Endothelial cell of umbilical vein (primary cell): ENCODE results near the gene TSPY1. TPM values are rescaled to one million over a fixed set of nuclear protein-coding genes. Genes with fewer than 3 reads are reported as not detected.
"Not testable (repeated sequence)": the region's sequence is repeated elsewhere in the genome, so short reads cannot be mapped to it uniquely, and the experiment has no call there.

Experiments
- Bru-seq: library from RNA; stranded (reverse); fragments of 400-500 nt; gene quantifications from one replicate; lab custom pipeline; 2021; lab: Mats Ljungman, UMichigan
- BruChase-seq, 2 experiments: library from RNA; stranded (reverse); fragments of 400-500 nt; gene quantifications; one replicate each; lab custom pipeline; 2021; lab: Mats Ljungman, UMichigan
- BruUV-seq: library from RNA; stranded (reverse); fragments of 400-500 nt; replicated peaks from 2 replicates; lab custom pipeline; 2021; lab: Mats Ljungman, UMichigan
- CTCF ChIA-PET: fragments of 300-600, 350-600 bp; sonication (Branson Sonifier 250); formaldehyde crosslinking; loops from one replicate; lab custom pipeline; 2021; ENCODE audit warnings: antibody characterized with exemption, inconsistent platforms; lab: Charles Lee
- POLR2A ChIA-PET: fragments of 300-600, 350-600 bp; sonication (Branson Sonifier 250); formaldehyde crosslinking; loops from one replicate; lab custom pipeline; 2021; ENCODE audit warnings: antibody characterized with exemption, inconsistent platforms; lab: Charles Lee
- DNase-seq: peaks from one replicate; pipeline ENCODE4 v3.0.0-alpha.2; 2011; ENCODE audit warnings: low read depth, low spot score
- FAIRE-seq: peaks from 2 replicates; lab custom pipeline; 2011; peaks lifted over from hg19 to GRCh38; lab: Jason Lieb, UNC
- H2AFZ ChIP-seq: 2 replicates; pipeline ENCODE4 v1.6.0; 2012; ENCODE audit warnings: low read depth, low read length, control low read depth, inconsistent platforms
- H3K27ac ChIP-seq: 2 replicates; pipeline ENCODE4 v1.5.1; 2011; ENCODE audit warnings: low read depth, mild to moderate bottlenecking, control low read depth, low read length, moderate library complexity; ENCODE audit not compliant: insufficient read depth
- H3K27me3 ChIP-seq, 2 experiments: 2 replicates each; pipeline versions ENCODE4 v1.6.0 to v1.6.1; 2011; ENCODE audit warnings: low read length in 2 of 2, mixed read lengths in 1 of 2; ENCODE audit not compliant: control insufficient read depth in 2 of 2, insufficient read depth in 2 of 2
- H3K36me3 ChIP-seq, 2 experiments: 2 replicates in 1 of 2; 3 replicates in 1 of 2; pipeline ENCODE4 v1.5.1; 2011; ENCODE audit warnings: low read length in 2 of 2, mild to moderate bottlenecking in 1 of 2, moderate library complexity in 1 of 2; ENCODE audit not compliant: control insufficient read depth in 2 of 2, insufficient read depth in 2 of 2; ENCODE audit errors: extremely low read depth in 1 of 2
- H3K4me1 ChIP-seq: 3 replicates; pipeline ENCODE4 v1.5.1; 2011; ENCODE audit warnings: mild to moderate bottlenecking, low read length; ENCODE audit not compliant: control insufficient read depth, insufficient read depth; ENCODE audit errors: extremely low read depth
- H3K4me2 ChIP-seq: 2 replicates; pipeline ENCODE4 v1.6.1; 2011; ENCODE audit warnings: low read length, control low read depth, mixed read lengths; ENCODE audit not compliant: insufficient read depth
- H3K4me3 ChIP-seq, 3 experiments: fragments of 200-600 bp in 1 of 3; sonication (generic), shearing (Covaris generic) in 1 of 3; replicated peaks in 1 of 3; 2 replicates each; pipeline ENCODE4 v1.5.1; 2011 to 2016; ENCODE audit warnings: control low read depth in 3 of 3, low read length in 3 of 3, mild to moderate bottlenecking in 2 of 3, inconsistent platforms in 1 of 3, low read depth in 1 of 3, moderate library complexity in 1 of 3; ENCODE audit not compliant: insufficient read depth in 1 of 3
- H3K79me2 ChIP-seq: 2 replicates; pipeline ENCODE4 v1.6.0; 2012; ENCODE audit warnings: low read length, inconsistent platforms; ENCODE audit not compliant: control insufficient read depth, insufficient read depth
- H3K9ac ChIP-seq: replicated peaks from 2 replicates; pipeline ENCODE3; 2011; ENCODE audit warnings: low read length, control low read depth; ENCODE audit not compliant: insufficient read depth; ENCODE audit errors: extremely low read depth
- H3K9me1 ChIP-seq: replicated peaks from 3 replicates; pipeline ENCODE4 v1.6.0; 2011; ENCODE audit warnings: mild to moderate bottlenecking, low read length; ENCODE audit not compliant: control insufficient read depth, insufficient read depth; ENCODE audit errors: extremely low read depth
- H3K9me3 ChIP-seq: replicated peaks from 2 replicates; pipeline ENCODE4 v1.5.1; 2012; ENCODE audit warnings: low read length, inconsistent platforms; ENCODE audit not compliant: control insufficient read depth, insufficient read depth
- H4K20me1 ChIP-seq: replicated peaks from 2 replicates; pipeline ENCODE3; 2011; ENCODE audit warnings: mild to moderate bottlenecking, low read length; ENCODE audit not compliant: control insufficient read depth, insufficient read depth; ENCODE audit errors: extremely low read depth
- dilution Hi-C: fragments of 300-500 bp; cut with MboI; formaldehyde crosslinking; loops from one replicate; pipeline ENCODE4 v1.15.0; 2019; ENCODE audit warnings: low sequenced_read_pairs; ENCODE audit not compliant: extremely low pct_ligation_motif_present
- intact Hi-C: fragments of 100-400 bp; cut with micrococcal nuclease; formaldehyde crosslinking; loops from one replicate; pipeline ENCODE4 v1.10.0; 2022
- long read RNA-seq: library from polyadenylated mRNA; stranded (forward); transcript quantifications from one replicate; pipeline ENCODE4 v2.0.0, GENCODE V29; 2021
- polyA minus RNA-seq, 3 experiments: library from RNA; depleted of rRNA, polyadenylated mRNA; stranded (reverse); fragments of >200 nt; gene quantifications; 1 replicate in 1 of 3; 2 replicates in 2 of 3; pipeline ENCODE4 v1.2.3, GENCODE V29; 2011
- polyA plus RNA-seq, 4 experiments: library from polyadenylated mRNA; depleted of rRNA in 3 of 4; stranded (reverse) in 3 of 4; unstranded in 1 of 4; fragments of >200 nt; gene quantifications; 2 replicates each; pipeline versions ENCODE4 v1.2.1 to v1.2.3, GENCODE V29; 2011 to 2012; ENCODE audit warnings: missing spikeins in 1 of 4
- total RNA-seq: library from RNA; stranded (reverse); gene quantifications from 2 replicates; pipeline ENCODE4 v1.2.3, GENCODE V29; 2021

The TSPY1 gene
- total RNA-seq: not detected in 2 replicates
- polyA plus RNA-seq: not detected in 2 replicates
- polyA plus RNA-seq (2011; cell fraction: cytosol; rRNA removed): not detected in 2 replicates
- polyA plus RNA-seq (2011; cell fraction: nucleus; rRNA removed): not detected in 2 replicates
- not detected in 2 replicates for polyA plus RNA-seq (2012)
- polyA minus RNA-seq: not detected in 2 replicates
- polyA minus RNA-seq (2011; cell fraction: cytosol; rRNA and poly(A)+ RNA removed): not detected
- not detected in 2 replicates for polyA minus RNA-seq (2011; cell fraction: nucleus; rRNA and poly(A)+ RNA removed)
- Bru-seq, nascent RNA: not detected
- BruChase-seq, experiment 1, labeled RNA remaining after a 6-hour chase: not detected
- not detected for BruChase-seq, experiment 2, labeled RNA remaining after a 2-hour chase
- long read RNA-seq: 0 reads

- H3K4me3 ChIP-seq, DNase-seq, H3K9me3 ChIP-seq, H2AFZ ChIP-seq, H3K9ac ChIP-seq, H3K9me1 ChIP-seq, intact Hi-C loops, H3K36me3 ChIP-seq, H3K4me1 ChIP-seq, H4K20me1 ChIP-seq, CTCF ChIA-PET, BruUV-seq, POLR2A ChIA-PET, FAIRE-seq, H3K27me3 ChIP-seq, H3K27ac ChIP-seq, H3K79me2 ChIP-seq, H3K4me2 ChIP-seq, dilution Hi-C loops: not testable (repeated sequence)
These were observed at the start of gene TSPY1 for GRCh38 chrY:9466655-9467054. TSS of gene TSPY1 (plus strand) at chrY:9466955. CDS start at chrY:9467001, 46 bp downstream.

GRCh38 chrY:9486967-9487366 is 20.2 kb downstream of the TSPY1 start, which contains the start of gene TSPY9:
TSS of gene TSPY9 (plus strand) at chrY:9487267. CDS start at chrY:9487313, 46 bp downstream.
- H3K4me1 ChIP-seq, POLR2A ChIA-PET, H3K4me3 ChIP-seq, H3K36me3 ChIP-seq, intact Hi-C loops, H2AFZ ChIP-seq, DNase-seq, H3K79me2 ChIP-seq, H3K9ac ChIP-seq, H3K9me3 ChIP-seq, FAIRE-seq, H3K4me2 ChIP-seq, H3K9me1 ChIP-seq, BruUV-seq, dilution Hi-C loops, H4K20me1 ChIP-seq, H3K27ac ChIP-seq, CTCF ChIA-PET, H3K27me3 ChIP-seq: not testable (repeated sequence)

- BruUV-seq, H3K9me3 ChIP-seq, H3K27me3 ChIP-seq, FAIRE-seq, H3K4me2 ChIP-seq, DNase-seq, H2AFZ ChIP-seq, H3K79me2 ChIP-seq, H3K9ac ChIP-seq, H3K9me1 ChIP-seq, H3K4me3 ChIP-seq, H4K20me1 ChIP-seq, POLR2A ChIA-PET, intact Hi-C loops, H3K27ac ChIP-seq, dilution Hi-C loops, CTCF ChIA-PET, H3K4me1 ChIP-seq, H3K36me3 ChIP-seq: not testable (repeated sequence)
These were observed 37.6 kb downstream of the TSPY1 start for GRCh38 chrY:9504396-9504795.

GRCh38 chrY:9516287-9516686 is 49.5 kb downstream of the TSPY1 start:
- H3K79me2 ChIP-seq, H3K4me3 ChIP-seq, intact Hi-C loops, H2AFZ ChIP-seq, POLR2A ChIA-PET, H3K9me3 ChIP-seq, H4K20me1 ChIP-seq, H3K4me2 ChIP-seq, H3K27me3 ChIP-seq, BruUV-seq, H3K9ac ChIP-seq, dilution Hi-C loops, H3K36me3 ChIP-seq, FAIRE-seq, CTCF ChIA-PET, H3K27ac ChIP-seq, H3K9me1 ChIP-seq, H3K4me1 ChIP-seq, DNase-seq: not testable (repeated sequence)
